ENCODE data around the gene SCRN2. TPM values are rescaled to one million over a fixed set of nuclear protein-coding genes. Genes with fewer than 3 reads are reported as not detected.

SCRN2 gene
- total and polyA plus RNA-seq, 2 donors (not counting 3 experiments of a cell fraction or from before 2014, with no cell fraction given), result 31.7 to 48.9 TPM

DNA sequence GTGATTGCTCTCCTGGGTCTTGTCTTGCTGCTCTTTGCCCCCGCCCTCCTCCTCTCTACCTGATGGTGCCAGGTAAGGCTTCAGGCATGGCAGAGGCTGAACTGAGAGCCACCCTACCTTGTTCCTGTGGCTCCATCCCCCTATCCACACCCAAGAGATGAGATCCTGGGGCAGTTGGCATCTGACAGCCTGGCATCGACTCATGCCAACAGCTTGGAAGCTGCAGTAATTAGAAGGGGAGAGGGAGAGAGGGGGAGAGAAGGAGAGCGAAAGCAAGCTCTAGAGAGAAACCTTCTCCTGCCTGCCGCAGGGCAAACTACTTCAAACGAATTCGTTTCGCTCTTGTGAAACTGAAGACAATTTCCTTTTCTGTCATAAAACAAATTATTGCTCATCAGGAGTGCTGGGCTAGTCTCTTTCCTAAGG, 23.7 kb upstream of the SCRN2 start:
- H3K4me3 ChIP-seq (replicated peaks in 1 of 3; ENCODE audit: insufficient read depth in 1 of 3, low read depth in 1 of 3, low read length in 3 of 3), result no peak overlapping the region
- H3K9me1 ChIP-seq (replicated peaks; ENCODE audit: control insufficient read depth, extremely low read depth, insufficient read depth, low read length), result no peaks in the 10 kb centered on the region
- H3K9me3 ChIP-seq (replicated peaks; ENCODE audit: control insufficient read depth, insufficient read depth, low read length), result no peaks in the 10 kb centered on the region
- no peaks in the 10 kb centered on the region for H4K20me1 ChIP-seq (replicated peaks; ENCODE audit: control insufficient read depth, extremely low read depth, insufficient read depth, low read length)
- peaks cover 6 to 12% of the 10 kb centered on the region in 2 experiments for H3K27me3 ChIP-seq (ENCODE audit: control insufficient read depth in 2 of 2, insufficient read depth in 2 of 2, low read length in 2 of 2)
- dilution Hi-C loops (cut with MboI; ENCODE audit: extremely low pct_ligation_motif_present, low sequenced_read_pairs) (no loop called here), intact Hi-C loops (cut with micrococcal nuclease) (no loop called here)
- ChIA-PET CTCF (interaction anchor here (0.8 to 1.6 kb wide), 4 partner anchors 9 to 82 kb away, joined by 3 to 6 read pairs (median 4); no protein-coding TSS in a partner anchor), POLR2A (no interaction called here)
- DNase-seq (ENCODE audit: low read depth, low spot score), result no peak
- no peaks in the 10 kb centered on the region for H3K79me2 ChIP-seq (ENCODE audit: control insufficient read depth, insufficient read depth, low read length)
- BruUV-seq (replicated peaks), result no TSS peak
- TF ChIP-seq FOS (IDR thresholded peaks at IDR 0.05; ENCODE audit: borderline replicate concordance, insufficient read depth, low read length) (no peak), GATA2 (IDR thresholded peaks at IDR 0.05; ENCODE audit: insufficient read depth, insufficient read length, low read depth, low read length) (no peak), POLR2AphosphoS5 (IDR thresholded peaks at IDR 0.05; ENCODE audit: insufficient read depth, low read depth, low read length) (no peak), EZH2 (IDR thresholded peaks at IDR 0.05; ENCODE audit: borderline replicate concordance, low read depth, low read length, severe bottlenecking) (no peak), POLR2A (IDR thresholded peaks at IDR 0.05; ENCODE audit: low read depth, low read length) (no peak), JUN (IDR thresholded peaks at IDR 0.05; ENCODE audit: borderline replicate concordance, insufficient read depth, insufficient read length, low read depth) (no peak), MYC (IDR thresholded peaks at IDR 0.05; ENCODE audit: low read depth, low read length) (no peak), CTCF (IDR thresholded peaks at IDR 0.05; ENCODE audit: extremely low read depth in 1 of 2, insufficient read depth in 1 of 2, low read depth in 1 of 2, low read length in 2 of 2) (no peak)
- TF ChIP-seq, protein P1, sequence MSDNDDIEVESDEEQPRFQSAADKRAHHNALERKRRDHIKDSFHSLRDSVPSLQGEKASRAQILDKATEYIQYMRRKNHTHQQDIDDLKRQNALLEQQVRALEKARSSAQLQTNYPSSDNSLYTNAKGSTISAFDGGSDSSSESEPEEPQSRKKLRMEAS (IDR thresholded peaks at IDR 0.05; ENCODE audit: insufficient read depth, insufficient read length), result no peak
- no peak for FAIRE-seq
- peaks cover 8% of the 10 kb centered on the region for H3K4me1 ChIP-seq (ENCODE audit: control insufficient read depth, extremely low read depth, insufficient read depth, low read length)
- no peaks in the 10 kb centered on the region for H3K36me3 ChIP-seq (ENCODE audit: control insufficient read depth in 2 of 2, extremely low read depth in 1 of 2, insufficient read depth in 2 of 2, low read length in 2 of 2)
- no peak overlapping the region for H3K9ac ChIP-seq (replicated peaks; ENCODE audit: extremely low read depth, insufficient read depth, low read length)
- no peak overlapping the region for H3K27ac ChIP-seq (ENCODE audit: insufficient read depth, low read depth, low read length)
- H3K4me2 ChIP-seq (ENCODE audit: insufficient read depth, low read length), result no peak overlapping the region
- no peak overlapping the region for H2AFZ ChIP-seq (ENCODE audit: low read depth, low read length)

Data from endothelial cell of umbilical vein (primary cell).